Cardiac fibroblast (primary cell): Measurements from ENCODE around the gene TOMM20L.

Experiments
- DNase-seq, 2 donors: peaks; one replicate each; pipeline versions ENCODE4 v3.0.0 to v3.0.0-alpha.2; 2010; ENCODE audit warnings: low read depth in 2 of 2
- H3K4me3 ChIP-seq, 2 donors: replicated peaks in 1 of 2; 1 replicate in 1 of 2; 2 replicates in 1 of 2; pipeline ENCODE4 v1.5.1; 2011; ENCODE audit warnings: low read depth in 2 of 2, low read length in 2 of 2, mild to moderate bottlenecking in 2 of 2, moderate library complexity in 1 of 2
- CTCF ChIP-seq: IDR thresholded peaks from one replicate; pipeline ENCODE4 v1.5.1; 2011; ENCODE audit warnings: low read depth, mild to moderate bottlenecking, low read length, inconsistent platforms

Gene TOMM20L

GRCh38 chr14:58364316-58364715 is 31.4 kb upstream of the TOMM20L start:
- no peak overlapping the region for H3K4me3 ChIP-seq
- DNase-seq: no peak
- no peak for TF ChIP-seq CTCF

GRCh38 chr14:58367296-58367695 is 28.4 kb upstream of the TOMM20L start:
- no peak for TF ChIP-seq CTCF

GRCh38 chr14:58368956-58369355 is 26.8 kb upstream of the TOMM20L start:
- no peak for TF ChIP-seq CTCF
- DNase-seq: peak; percentile 26 to 57
- no peak overlapping the region for H3K4me3 ChIP-seq

More at GRCh38 chr14:58367296-58367695, 28.4 kb upstream of the TOMM20L start:
- no peak overlapping the region for H3K4me3 ChIP-seq
- DNase-seq: peak in 1 of 2 donors; percentile 21

- no peak for TF ChIP-seq CTCF
These were observed 18.9 kb upstream of the TOMM20L start for GRCh38 chr14:58376791-58377190.

GRCh38 chr14:58390830-58391229 is 4.9 kb upstream of the TOMM20L start:
- no peak for TF ChIP-seq CTCF
- H3K4me3 ChIP-seq: no peak overlapping the region
- no peak for DNase-seq

More at GRCh38 chr14:58376791-58377190, 18.9 kb upstream of the TOMM20L start:
- DNase-seq: no peak
- H3K4me3 ChIP-seq: no peak overlapping the region

GRCh38 chr14:58395562-58395811 is 243 bp upstream of the TOMM20L start:
- no peak for DNase-seq
- no peak for TF ChIP-seq CTCF

GRCh38 chr14:58397156-58397555 is 1.4 kb downstream of the TOMM20L start:
- DNase-seq: no peak
- H3K4me3 ChIP-seq: no peak overlapping the region
- TF ChIP-seq CTCF: no peak

More at GRCh38 chr14:58395562-58395811, 243 bp upstream of the TOMM20L start:
- peak overlapping the region; percentile 17 to 49 for H3K4me3 ChIP-seq
